A549 (cell line): ENCODE measurements around the gene BPIFB3.

Experiments used
- CBX2 ChIP-seq: fragments of 200-600 bp; sonication (generic); IDR thresholded peaks from 2 replicates; pipeline ENCODE4 v1.6.1; 2016; ENCODE audit warnings: low read depth, mild to moderate bottlenecking, borderline replicate concordance
- CHD2 ChIP-seq: fragments of 150-350 bp; IDR thresholded peaks from 2 replicates; pipeline ENCODE4 v1.6.1; 2014; ENCODE audit warnings: low read length; ENCODE audit not compliant: partially characterized antibody
- CTCF ChIP-seq: fragments of >200 bp; sonication (Bioruptor Twin); formaldehyde crosslinking; IDR thresholded peaks from 3 replicates; pipeline ENCODE4 v1.5.1; 2016
- EHMT2 ChIP-seq: fragments of 200-600 bp; sonication (generic); IDR thresholded peaks from 2 replicates; pipeline ENCODE4 v1.6.1; 2016; ENCODE audit warnings: antibody characterized with exemption, low read depth, mild to moderate bottlenecking, moderate library complexity
- EP300 ChIP-seq, 2 experiments: fragments of >200 bp; sonication (Bioruptor Twin); formaldehyde crosslinking; IDR thresholded peaks; 2 replicates in 1 of 2; 3 replicates in 1 of 2; pipeline ENCODE4 v1.6.1; 2016 to 2017
- HMGXB4 ChIP-seq: fragments of 250-450 bp; sonication (Bioruptor Pico); IDR thresholded peaks from 2 replicates; pipeline ENCODE4 v1.5.0; 2021; ENCODE audit warnings: mild to moderate bottlenecking, moderate library complexity, borderline replicate concordance
- ZFP36 ChIP-seq: fragments of 450-650 bp; IDR thresholded peaks from 2 replicates; pipeline ENCODE4 v1.6.1; 2014; ENCODE audit warnings: borderline replicate concordance; ENCODE audit not compliant: partially characterized antibody

- TF ChIP-seq CTCF (no peak), HMGXB4 (CRISPR knock-in tag) (no peak), CBX2 (no peak), EP300 (IDR thresholded peaks at IDR 0.05) (no peak), CHD2 (no peak), EHMT2 (no peak), ZFP36 (no peak)
Observed at GRCh38 chr20:33023439-33024242, 30.1 kb upstream of the BPIFB3 start.
